Measurements from ENCODE around the gene RND2. TPM values are rescaled to one million over a fixed set of nuclear protein-coding genes. Genes with fewer than 3 reads are reported as not detected.

The RND2 gene
- total and polyA plus RNA-seq, 2 of the 13 experiments (the other 11 are each of a cell fraction or from before 2014, with no cell fraction given), result 0.05 to 0.11 TPM

DNA sequence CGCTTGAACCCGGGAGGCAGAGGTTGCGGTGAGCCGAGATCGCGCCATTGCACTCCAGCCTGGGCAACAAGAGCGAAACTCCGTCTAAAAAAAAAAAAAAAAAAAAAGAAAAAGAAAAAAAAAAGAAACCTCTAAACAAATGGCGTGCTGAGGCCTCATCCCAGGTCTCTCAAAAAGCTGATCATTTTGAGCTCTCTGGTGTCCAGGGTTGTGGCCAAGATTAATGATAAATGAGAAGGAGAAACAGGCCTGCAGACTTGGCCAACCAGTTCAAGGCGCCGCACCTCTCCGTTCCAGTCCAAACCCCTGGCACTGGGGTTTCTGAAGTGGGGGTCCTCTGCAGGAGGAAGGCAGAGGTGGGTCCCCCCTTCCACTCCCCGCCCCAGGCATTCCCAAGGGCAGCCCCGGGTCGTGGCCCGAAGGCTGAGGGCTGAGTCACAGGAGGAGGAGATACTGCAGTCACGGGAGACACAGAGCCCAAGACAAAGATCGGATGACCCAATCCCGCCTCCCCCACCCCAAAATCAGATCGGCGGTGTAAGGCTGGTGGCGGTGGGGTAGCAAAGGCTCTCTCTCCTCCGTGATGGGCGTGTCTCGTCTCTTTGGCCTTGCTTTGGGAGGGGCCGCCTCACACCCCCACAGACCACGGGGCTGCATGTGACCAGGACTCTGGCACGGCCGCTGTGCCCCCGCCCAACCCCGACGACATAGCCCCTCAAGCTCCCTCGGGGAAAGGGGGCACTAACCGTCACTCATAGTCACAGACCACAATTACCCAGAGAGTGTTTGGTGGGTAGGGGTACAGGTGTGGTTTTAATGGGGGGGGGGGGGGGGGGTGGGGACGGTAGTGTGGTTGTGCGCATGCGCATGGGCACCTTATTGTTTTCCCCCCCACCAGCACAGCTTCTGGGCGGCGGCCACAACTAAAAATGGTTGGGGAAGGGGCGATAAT lies 4.0 kb upstream of the RND2 start (continued):
- TF ChIP-seq MYC (CRISPR knock-in tag; IDR thresholded peaks at IDR 0.05; ENCODE audit: borderline replicate concordance), result no peak; the same call in none of the 2 replicates
- peak; percentile 77 for TF ChIP-seq SP5 (CRISPR knock-in tag; IDR thresholded peaks at IDR 0.05; ENCODE audit: borderline replicate concordance, low read depth)
- no peak for TF ChIP-seq ASH2L (IDR thresholded peaks at IDR 0.05; ENCODE audit: insufficient read length, low read depth, low read length)
- TF ChIP-seq, protein P1, sequence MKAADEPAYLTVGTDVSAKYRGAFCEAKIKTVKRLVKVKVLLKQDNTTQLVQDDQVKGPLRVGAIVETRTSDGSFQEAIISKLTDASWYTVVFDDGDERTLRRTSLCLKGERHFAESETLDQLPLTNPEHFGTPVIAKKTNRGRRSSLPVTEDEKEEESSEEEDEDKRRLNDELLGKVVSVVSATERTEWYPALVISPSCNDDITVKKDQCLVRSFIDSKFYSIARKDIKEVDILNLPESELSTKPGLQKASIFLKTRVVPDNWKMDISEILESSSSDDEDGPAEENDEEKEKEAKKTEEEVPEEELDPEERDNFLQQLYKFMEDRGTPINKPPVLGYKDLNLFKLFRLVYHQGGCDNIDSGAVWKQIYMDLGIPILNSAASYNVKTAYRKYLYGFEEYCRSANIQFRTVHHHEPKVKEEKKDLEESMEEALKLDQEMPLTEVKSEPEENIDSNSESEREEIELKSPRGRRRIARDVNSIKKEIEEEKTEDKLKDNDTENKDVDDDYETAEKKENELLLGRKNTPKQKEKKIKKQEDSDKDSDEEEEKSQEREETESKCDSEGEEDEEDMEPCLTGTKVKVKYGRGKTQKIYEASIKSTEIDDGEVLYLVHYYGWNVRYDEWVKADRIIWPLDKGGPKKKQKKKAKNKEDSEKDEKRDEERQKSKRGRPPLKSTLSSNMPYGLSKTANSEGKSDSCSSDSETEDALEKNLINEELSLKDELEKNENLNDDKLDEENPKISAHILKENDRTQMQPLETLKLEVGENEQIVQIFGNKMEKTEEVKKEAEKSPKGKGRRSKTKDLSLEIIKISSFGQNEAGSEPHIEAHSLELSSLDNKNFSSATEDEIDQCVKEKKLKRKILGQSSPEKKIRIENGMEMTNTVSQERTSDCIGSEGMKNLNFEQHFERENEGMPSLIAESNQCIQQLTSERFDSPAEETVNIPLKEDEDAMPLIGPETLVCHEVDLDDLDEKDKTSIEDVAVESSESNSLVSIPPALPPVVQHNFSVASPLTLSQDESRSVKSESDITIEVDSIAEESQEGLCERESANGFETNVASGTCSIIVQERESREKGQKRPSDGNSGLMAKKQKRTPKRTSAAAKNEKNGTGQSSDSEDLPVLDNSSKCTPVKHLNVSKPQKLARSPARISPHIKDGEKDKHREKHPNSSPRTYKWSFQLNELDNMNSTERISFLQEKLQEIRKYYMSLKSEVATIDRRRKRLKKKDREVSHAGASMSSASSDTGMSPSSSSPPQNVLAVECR (CRISPR knock-in tag; IDR thresholded peaks at IDR 0.05; ENCODE audit: borderline replicate concordance), result no peak
- TF ChIP-seq KLF16 (CRISPR knock-in tag; IDR thresholded peaks at IDR 0.05), result peak in 1 of 2 experiments; percentile 69; a peak in 1 of 4 replicates
- TF ChIP-seq, protein P2, sequence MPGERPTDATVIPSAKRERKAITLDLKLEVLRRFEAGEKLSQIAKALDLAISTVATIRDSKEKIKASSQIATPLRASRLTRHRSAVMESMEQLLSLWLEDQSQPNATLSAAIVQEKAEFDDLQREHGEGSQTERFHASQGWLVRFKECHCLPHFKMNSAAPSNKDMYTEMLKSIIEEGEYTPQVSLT (CRISPR knock-in tag; IDR thresholded peaks at IDR 0.05; ENCODE audit: borderline replicate concordance, low read depth), result no peak
- 0 out of 2 replicates have a peak, but pooled peaks have one; percentile 60 for TF ChIP-seq FOXC1 (CRISPR knock-in tag; IDR thresholded peaks at IDR 0.05; ENCODE audit: borderline replicate concordance)
- TF ChIP-seq ZNF264 (CRISPR knock-in tag; IDR thresholded peaks at IDR 0.05), result no peak
- peak; percentile 49; the same call in 1 of the 2 replicates for TF ChIP-seq SOX5 (CRISPR knock-in tag; IDR thresholded peaks at IDR 0.05; ENCODE audit: borderline replicate concordance)
- no peak for TF ChIP-seq RCOR2 (CRISPR knock-in tag; IDR thresholded peaks at IDR 0.05)
- TF ChIP-seq ISX (CRISPR knock-in tag; conservative IDR thresholded peaks at IDR 0.05), result 0 out of 2 replicates have a peak, but pooled peaks have one; percentile 3
- TF ChIP-seq FOXK1 (CRISPR knock-in tag; IDR thresholded peaks at IDR 0.05; ENCODE audit: borderline replicate concordance, low read depth), result peak; percentile 34; the same call in 1 of the 2 replicates
- TF ChIP-seq CEBPB (IDR thresholded peaks at IDR 0.05; ENCODE audit: borderline replicate concordance, low read depth, low read length), result peak; percentile 31; the same call in 1 of the 2 replicates
- no peak for TF ChIP-seq ZNF382 (CRISPR knock-in tag; IDR thresholded peaks at IDR 0.05; ENCODE audit: borderline replicate concordance)
- no peak for TF ChIP-seq ZSCAN30 (CRISPR knock-in tag; IDR thresholded peaks at IDR 0.05)
- no peak for TF ChIP-seq ZBTB21 (CRISPR knock-in tag; IDR thresholded peaks at IDR 0.05)
- TF ChIP-seq GPN1 (CRISPR knock-in tag; IDR thresholded peaks at IDR 0.05; ENCODE audit: borderline replicate concordance), result no peak

Measured in HepG2 (cell line).